PC-9 (cell line): Measurements from ENCODE around the gene MMP17. TPM values are rescaled to one million over a fixed set of nuclear protein-coding genes. Genes with fewer than 3 reads are reported as not detected.
A peak's percentile ranks its signal among the peaks of the same experiment; 100 is the strongest.

Experiments
- BruUV-seq: library from RNA; stranded (reverse); fragments of 400-500 nt; replicated peaks from 2 replicates; lab custom pipeline; 2021; lab: Mats Ljungman, UMichigan
- CTCF ChIA-PET: fragments of 300-600 bp; sonication (Branson Sonifier 250); formaldehyde crosslinking; loops from one replicate; lab custom pipeline; 2022; ENCODE audit warnings: antibody characterized with exemption; lab: Charles Lee
- POLR2A ChIA-PET: fragments of 300-600 bp; sonication (Branson Sonifier 250); formaldehyde crosslinking; loops from one replicate; lab custom pipeline; 2022; ENCODE audit warnings: antibody characterized with exemption; ENCODE audit not compliant: unreplicated experiment; lab: Charles Lee
- DNase-seq, 2 experiments: peaks; one replicate each; pipeline versions ENCODE4 v3.0.0 to v3.0.0-alpha.2; 2015 to 2022; ENCODE audit warnings: mixed read lengths in 1 of 2
- H2AFZ ChIP-seq: fragments of 200-600 bp; sonication (generic); 2 replicates; pipeline ENCODE4 v1.8.1; 2017; ENCODE audit warnings: antibody characterized with exemption
- H3F3A ChIP-seq: fragments of 200-600 bp; sonication (generic); 2 replicates; pipeline ENCODE4 v1.8.1; 2017; ENCODE audit warnings: antibody characterized with exemption, mild to moderate bottlenecking, low read depth; ENCODE audit not compliant: insufficient read depth
- H3K27ac ChIP-seq: fragments of 200-600 bp; sonication (generic); 2 replicates; pipeline ENCODE4 v1.6.1; 2016; ENCODE audit warnings: mixed run types
- H3K27me3 ChIP-seq: fragments of 200-600 bp; sonication (generic); 2 replicates; pipeline ENCODE4 v1.6.1; 2016; ENCODE audit warnings: low read depth, mixed run types; ENCODE audit not compliant: insufficient read depth
- H3K36me3 ChIP-seq: fragments of 200-600 bp; sonication (generic); 2 replicates; pipeline ENCODE4 v1.6.1; 2016; ENCODE audit warnings: low read depth, mixed run types
- H3K4me1 ChIP-seq: fragments of 200-600 bp; sonication (generic); replicated peaks from 2 replicates; pipeline ENCODE4 v1.6.1; 2016; ENCODE audit warnings: mixed run types; ENCODE audit not compliant: insufficient read depth
- H3K4me2 ChIP-seq: fragments of 200-600 bp; sonication (generic); 2 replicates; pipeline ENCODE4 v1.6.1; 2017; ENCODE audit warnings: mixed run types
- H3K4me3 ChIP-seq: fragments of 200-600 bp; sonication (generic); 2 replicates; pipeline ENCODE4 v1.6.1; 2016; ENCODE audit warnings: mixed run types
- H3K79me2 ChIP-seq: fragments of 200-600 bp; sonication (generic); 2 replicates; pipeline ENCODE4 v1.6.1; 2017; ENCODE audit warnings: low read depth, mixed run types
- H3K9me2 ChIP-seq: fragments of 200-600 bp; sonication (generic); 2 replicates; pipeline ENCODE4 v1.8.1; 2017; ENCODE audit warnings: mild to moderate bottlenecking; ENCODE audit not compliant: insufficient read depth
- H3K9me3 ChIP-seq: fragments of 200-600 bp; sonication (generic); 2 replicates; pipeline ENCODE4 v1.8.1; 2016; ENCODE audit warnings: low read depth; ENCODE audit not compliant: insufficient read depth
- H4K20me1 ChIP-seq: fragments of 200-600 bp; sonication (generic); 2 replicates; pipeline ENCODE4 v1.8.1; 2017; ENCODE audit not compliant: insufficient read depth
- CTCF ChIP-seq: fragments of 200-600 bp; sonication (generic); conservative IDR thresholded peaks from 2 replicates; pipeline ENCODE4 v1.6.1; 2017; ENCODE audit warnings: mixed run types, antibody characterized with exemption, mild to moderate bottlenecking, moderate library complexity
- EZH2 ChIP-seq: fragments of 200-600 bp; sonication (generic); IDR thresholded peaks from 2 replicates; pipeline ENCODE4 v1.8.0; 2017; ENCODE audit warnings: antibody characterized with exemption, low read depth
- intact Hi-C: fragments of 100-400 bp; cut with micrococcal nuclease; formaldehyde crosslinking; loops from one replicate; pipeline ENCODE4 v1.10.0; 2022; ENCODE audit not compliant: unreplicated experiment
- total RNA-seq: library from RNA; stranded (reverse); gene quantifications from 2 replicates; pipeline ENCODE4 v1.2.3, GENCODE V29; 2021

The MMP17 gene
- total RNA-seq, 1 experiment from 2014 or later = 3.3 TPM

- Histone ChIP-seq H3K4me1 (peaks cover 23% of the 10 kb centered on the region), H3K36me3 (no peaks in the 10 kb centered on the region), H3K27me3 (peaks cover 18% of the 10 kb centered on the region), H3K79me2 (no peaks in the 10 kb centered on the region), H3K4me2 (peak overlapping the region; percentile 86), H2AFZ (no peak overlapping the region), H3K4me3 (peak overlapping the region; percentile 59; the same call in 1 of the 2 replicates), H3K9me2 (no peaks in the 10 kb centered on the region), H3F3A (peaks cover 30% of the 10 kb centered on the region), H4K20me1 (no peaks in the 10 kb centered on the region), H3K27ac (no peak overlapping the region), H3K9me3 (no peaks in the 10 kb centered on the region)
- intact Hi-C loops = loop anchor here (5.0 kb wide), 1 partner anchor 249 kb away; no protein-coding TSS in a partner anchor
- BruUV-seq = no TSS peak
- ChIA-PET CTCF (no interaction called here), POLR2A (no interaction called here)
- DNase-seq = no peak
- TF ChIP-seq CTCF (no peak), EZH2 (no peak)
Observed at GRCh38 chr12:131833288-131833895, 5.2 kb downstream of the MMP17 start.

- H3K27me3 ChIP-seq = peaks cover 13% of the 10 kb centered on the region
- CTCF ChIA-PET = no interaction called here
- no peaks in the 10 kb centered on the region for H3K9me2 ChIP-seq
- TF ChIP-seq CTCF = peak; percentile 66; the same call in 1 of the 2 replicates
- no peak for TF ChIP-seq EZH2
- BruUV-seq = no TSS peak
- H3K36me3 ChIP-seq = no peaks in the 10 kb centered on the region
- intact Hi-C loops = loop anchor here (5.0 kb wide), 1 partner anchor 248 kb away; no protein-coding TSS in a partner anchor
- H3K4me1 ChIP-seq = peaks cover 21% of the 10 kb centered on the region
- no peaks in the 10 kb centered on the region for H4K20me1 ChIP-seq
- no peak overlapping the region for H3K27ac ChIP-seq
- H3K4me2 ChIP-seq = no peak overlapping the region
- H3K9me3 ChIP-seq = no peaks in the 10 kb centered on the region
- no peak overlapping the region for H2AFZ ChIP-seq
- POLR2A ChIA-PET = no interaction called here
- H3K4me3 ChIP-seq = no peak overlapping the region
- no peaks in the 10 kb centered on the region for H3K79me2 ChIP-seq
- peaks cover 30% of the 10 kb centered on the region for H3F3A ChIP-seq
- no peak for DNase-seq
Observed at GRCh38 chr12:131833896-131834641, 5.9 kb downstream of the MMP17 start.

GRCh38 chr12:131834798-131835615, 6.8 kb downstream of the MMP17 start:
- intact Hi-C loops = loop anchor here (5.0 kb wide), 2 partner anchors 167 to 247 kb away; no protein-coding TSS in a partner anchor
- H3K27me3 ChIP-seq = peaks cover 3% of the 10 kb centered on the region; the same call in 1 of the 2 replicates
- DNase-seq = peak in 1 of 2 experiments; percentile 44
- H3K27ac ChIP-seq = no peak overlapping the region
- peaks cover 17% of the 10 kb centered on the region; the same call in 1 of the 2 replicates for H3K4me1 ChIP-seq
- BruUV-seq = no TSS peak
- POLR2A ChIA-PET = interaction anchor here (0.6 kb wide), 1 partner anchor 51 kb away, joined by 6 read pairs; no protein-coding TSS in a partner anchor
- no peak overlapping the region for H2AFZ ChIP-seq
- H3K9me3 ChIP-seq = no peaks in the 10 kb centered on the region
- H3K4me3 ChIP-seq = no peak overlapping the region
- no peaks in the 10 kb centered on the region for H3K9me2 ChIP-seq
- TF ChIP-seq CTCF = no peak
- TF ChIP-seq EZH2 = no peak
- H3K4me2 ChIP-seq = 0 out of 2 replicates have a peak overlapping the region, but pooled peaks have one; percentile 14
- no peaks in the 10 kb centered on the region for H3K79me2 ChIP-seq
- H3K36me3 ChIP-seq = no peaks in the 10 kb centered on the region
- H4K20me1 ChIP-seq = no peaks in the 10 kb centered on the region
- CTCF ChIA-PET = no interaction called here
- H3F3A ChIP-seq = peaks cover 22% of the 10 kb centered on the region
